KG1 (cell line): ENCODE measurements around the gene ZMAT5.

Experiments
- DNase-seq: peaks from one replicate; lab custom pipeline; 2025; lab: John Stamatoyannopoulos, UW

ZMAT5 gene

DNA sequence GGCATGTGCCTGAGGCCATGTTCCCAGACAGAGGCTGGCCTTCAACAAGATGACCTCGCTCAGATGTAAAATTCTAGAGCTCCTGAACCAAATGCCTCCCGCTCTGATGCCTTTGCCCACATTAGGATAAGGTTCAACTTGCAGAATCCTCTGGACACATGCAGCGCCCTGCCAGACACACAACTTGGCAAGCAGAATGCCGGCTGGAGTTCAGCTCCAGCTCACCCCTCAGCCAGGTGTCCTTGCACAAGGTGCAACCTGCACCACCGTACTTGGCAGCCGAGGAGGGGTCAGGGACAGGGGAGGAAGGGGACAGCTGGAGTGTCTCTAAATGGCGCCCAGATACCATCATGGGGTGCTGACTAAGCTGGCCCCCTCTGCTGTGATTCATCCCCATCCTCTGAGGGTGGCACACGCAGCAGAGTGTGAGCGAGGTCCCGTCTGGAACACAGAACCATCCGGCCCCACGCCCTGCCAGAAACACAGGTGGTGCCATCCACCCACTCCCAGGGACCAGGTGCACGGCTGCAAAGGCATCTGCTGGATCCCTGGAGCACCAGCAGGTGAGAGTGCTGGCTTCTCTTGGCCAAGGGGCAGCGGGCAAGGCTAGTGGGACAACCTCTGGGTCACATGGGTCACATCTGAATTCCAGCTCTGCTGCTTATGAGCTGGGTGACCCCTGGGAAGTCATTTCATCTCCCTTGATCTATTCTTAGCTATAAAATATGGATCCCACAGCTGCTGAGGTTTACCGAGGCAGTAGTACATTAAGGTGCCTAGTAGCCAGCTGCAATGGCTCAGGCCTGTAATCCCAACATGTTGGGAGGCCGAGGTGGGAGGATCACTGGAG lies 12.8 kb downstream of the ZMAT5 start:
- no peak for DNase-seq

DNA sequence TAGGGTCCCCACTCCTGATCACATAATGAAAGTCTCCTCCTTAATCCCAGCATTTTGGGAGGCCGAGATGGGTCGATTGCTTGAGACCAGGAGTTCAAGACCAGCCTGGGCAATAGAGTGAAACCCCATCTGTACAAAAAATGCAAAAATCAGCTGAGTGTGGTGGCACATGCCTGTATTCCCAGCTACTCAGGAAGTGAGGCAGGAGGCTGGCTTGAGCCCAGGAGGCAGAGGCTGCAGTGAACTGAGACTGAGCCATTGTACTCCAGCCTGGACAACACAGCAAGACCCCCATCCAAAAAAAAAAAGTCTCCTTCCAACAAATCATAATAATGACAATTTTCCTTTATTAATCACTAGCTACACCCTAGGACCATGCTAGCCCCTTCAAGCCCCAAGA lies 15.1 kb downstream of the ZMAT5 start:
- no peak for DNase-seq

DNA sequence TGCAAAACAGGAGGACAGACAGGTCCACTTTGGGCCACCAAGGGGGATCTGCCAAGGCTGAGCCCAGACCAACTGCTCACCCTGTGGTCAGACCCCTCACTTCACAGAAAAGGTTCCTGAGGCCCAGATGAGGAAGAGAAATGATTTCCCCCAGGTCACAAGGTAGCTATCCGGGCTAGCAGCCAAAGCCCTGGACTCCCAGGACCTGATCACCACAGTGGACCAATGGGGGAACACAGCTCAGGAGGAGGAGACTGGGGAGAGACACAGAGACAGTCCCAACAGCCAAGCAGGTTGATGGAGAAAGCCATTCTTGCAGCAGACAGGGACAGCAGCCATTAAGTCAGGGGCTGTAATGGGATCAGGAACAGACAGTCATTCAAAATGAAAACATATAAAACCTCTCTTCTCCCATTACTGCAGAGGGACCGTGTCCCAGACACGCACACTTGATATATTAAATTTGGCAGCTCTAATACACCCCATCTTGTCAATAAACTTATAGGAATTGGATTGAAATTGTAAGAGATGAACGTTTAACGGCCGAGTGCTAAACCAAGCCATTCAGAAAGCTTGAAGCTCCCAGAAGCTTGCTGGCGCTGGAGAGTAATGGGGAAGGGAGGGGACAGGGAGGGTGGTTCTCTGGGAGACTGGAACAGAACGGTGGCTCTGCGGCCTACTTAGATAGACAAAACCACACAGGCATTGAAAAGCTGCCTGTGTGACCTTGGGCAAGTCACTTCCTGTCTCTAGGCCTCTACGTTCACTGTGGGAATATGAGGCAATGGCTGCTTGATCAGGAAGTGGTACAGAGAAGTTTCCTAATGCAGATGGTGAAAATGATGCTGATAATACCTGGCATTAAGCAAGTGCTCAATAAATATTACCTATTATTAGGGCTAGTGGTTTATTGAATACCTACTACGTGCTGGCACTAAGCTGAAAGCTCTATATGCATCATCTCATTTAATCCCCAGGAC lies 16.0 kb downstream of the ZMAT5 start:
- peak; percentile 17 for DNase-seq

DNA sequence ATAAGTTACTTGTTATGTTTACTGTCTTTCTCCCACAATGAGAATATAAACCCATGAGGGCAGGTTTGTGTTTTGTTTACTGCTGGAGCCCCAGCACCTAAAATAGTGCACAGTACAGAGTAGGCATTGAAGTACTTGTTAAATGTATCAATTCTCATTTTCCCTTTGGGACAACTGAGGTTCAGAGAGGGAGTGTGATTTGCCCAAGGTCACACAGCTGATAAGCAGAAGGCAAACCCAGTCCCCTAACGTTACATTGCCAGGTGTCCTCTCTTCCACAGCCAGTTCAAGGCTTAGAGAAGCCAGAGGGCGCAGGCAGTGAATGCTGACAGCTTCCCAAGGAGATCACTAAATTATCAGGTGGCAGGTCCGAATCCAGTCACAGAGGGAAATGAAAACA lies 16.8 kb downstream of the ZMAT5 start:
- no peak for DNase-seq

DNA sequence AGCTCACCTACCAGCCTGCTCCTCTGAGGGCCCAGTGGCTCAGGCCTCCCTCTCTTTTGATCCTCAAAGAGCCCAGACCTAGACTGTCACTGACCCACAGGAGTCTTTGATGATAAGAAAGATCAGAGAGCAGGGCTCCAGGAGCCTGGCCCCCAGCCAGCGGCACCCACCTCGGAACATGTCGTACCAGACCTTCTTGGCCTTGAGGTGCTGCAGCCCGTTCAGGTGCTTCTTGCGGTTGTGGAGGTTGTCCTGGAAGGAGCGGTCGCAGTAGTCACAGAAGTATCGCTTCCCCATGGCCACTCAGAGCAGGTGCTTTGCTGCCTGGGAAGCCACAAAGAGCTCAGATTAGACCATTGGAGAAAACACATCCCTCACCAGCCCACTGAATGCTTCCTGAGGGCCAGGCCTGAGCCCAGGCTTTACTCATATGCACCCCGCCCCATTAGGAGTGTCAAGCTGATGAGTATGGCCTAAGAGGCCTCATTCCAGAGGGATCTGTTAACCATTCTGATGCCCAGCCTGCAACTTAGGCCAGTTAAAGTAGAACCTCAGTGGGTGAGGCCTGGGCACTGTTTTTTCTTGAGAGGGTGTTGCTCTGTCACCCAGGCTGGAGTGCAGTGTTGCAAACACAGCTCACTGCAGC lies 18.4 kb downstream of the ZMAT5 start:
- no peak for DNase-seq

DNA sequence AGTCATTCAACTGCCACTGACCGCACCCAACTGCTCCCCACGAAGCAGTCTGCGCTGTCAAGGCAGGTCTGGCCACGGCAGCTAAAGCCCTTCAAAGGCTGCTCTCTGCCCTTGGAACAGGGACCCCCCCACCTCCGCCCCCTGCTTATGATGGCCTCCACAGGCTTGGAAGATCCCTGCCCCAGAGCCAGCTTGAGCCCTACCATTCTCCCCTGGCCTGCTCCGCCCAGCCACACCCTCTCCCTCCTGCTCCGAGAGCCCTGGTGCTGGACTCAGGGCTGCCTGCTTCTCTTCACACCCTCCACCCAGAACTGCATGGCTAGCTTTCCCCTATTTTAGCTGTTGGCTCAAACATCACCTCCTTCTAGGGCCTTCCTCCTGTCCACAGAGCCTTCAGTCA lies 19.0 kb downstream of the ZMAT5 start:
- DNase-seq: no peak

DNA sequence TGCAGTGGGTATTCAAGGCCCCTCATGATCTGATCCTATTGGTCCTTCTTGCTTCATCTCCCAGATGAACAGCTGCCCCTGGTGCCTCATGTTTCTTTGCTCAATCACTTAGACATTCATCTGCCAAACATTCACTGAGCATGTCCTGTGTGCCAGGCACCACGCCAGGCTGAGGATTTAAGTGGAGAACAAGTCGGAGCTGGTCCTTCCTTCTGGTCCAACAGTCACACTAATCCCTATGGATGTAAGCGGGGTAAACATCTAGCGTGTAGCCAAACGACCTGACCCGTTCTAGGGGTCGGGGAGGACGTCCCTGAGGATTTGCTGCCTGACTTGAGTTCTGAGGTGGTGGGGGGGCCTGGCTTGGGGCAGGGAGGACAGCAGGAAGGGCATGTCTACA lies 21.9 kb downstream of the ZMAT5 start:
- DNase-seq: no peak

DNA sequence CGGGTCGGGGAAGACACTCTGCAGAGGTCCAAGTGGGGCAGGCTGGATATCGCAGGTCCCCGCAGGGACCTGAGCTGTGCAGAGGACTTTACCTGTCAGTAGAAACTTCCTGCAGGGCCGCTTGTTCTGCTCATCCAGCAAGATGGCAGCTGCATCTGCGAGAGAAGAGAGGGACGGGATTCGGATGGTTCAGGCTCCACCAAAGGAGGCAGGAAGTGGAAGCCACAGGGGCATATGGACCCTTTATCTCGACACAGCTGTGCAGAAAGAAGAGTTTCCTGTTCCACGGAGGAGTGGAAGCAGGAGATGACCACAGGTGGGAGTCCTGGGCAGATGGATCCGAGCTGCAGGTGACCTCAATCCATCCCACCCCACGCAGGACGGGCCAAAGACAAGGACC lies 24.5 kb downstream of the ZMAT5 start:
- no peak for DNase-seq

DNA sequence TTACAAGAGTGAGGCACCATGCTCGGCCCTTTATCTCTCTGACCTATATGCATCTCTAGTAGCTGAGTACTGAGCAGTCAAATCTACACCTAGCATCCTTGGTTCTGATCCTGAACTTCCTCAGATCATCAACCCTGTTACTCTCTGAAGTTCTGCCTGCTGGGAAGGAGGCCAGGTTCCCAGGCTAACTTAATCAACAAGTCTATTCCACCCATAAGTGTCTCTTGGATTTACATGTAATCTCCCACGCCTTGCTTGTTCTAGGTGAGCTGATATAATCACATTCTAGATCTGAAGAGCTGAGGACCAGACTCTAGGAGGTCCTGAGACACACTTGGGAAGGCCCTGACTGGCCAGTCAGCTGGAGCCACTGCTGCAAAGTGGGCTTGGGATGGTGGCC lies 24.9 kb downstream of the ZMAT5 start:
- no peak for DNase-seq

DNA sequence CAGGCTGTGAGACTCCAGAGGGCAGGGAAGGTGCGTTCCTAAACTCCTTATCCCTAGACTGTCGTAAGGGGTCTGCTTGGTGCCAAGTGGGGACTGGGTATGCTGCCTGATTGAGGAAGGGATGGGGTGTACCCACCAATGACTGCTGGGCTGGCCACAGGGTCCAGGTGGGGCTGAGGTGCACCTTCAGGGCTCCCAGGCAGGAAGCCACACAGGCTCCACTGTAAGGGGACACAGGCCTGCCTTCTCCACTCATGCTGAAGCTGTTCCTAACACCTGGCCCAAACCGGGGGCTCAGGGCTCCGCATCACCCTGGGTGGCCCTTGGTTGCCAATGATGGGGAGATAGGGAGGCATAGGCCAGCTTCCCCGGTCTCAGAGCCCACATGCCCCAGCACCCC lies 26.6 kb downstream of the ZMAT5 start:
- DNase-seq: no peak

DNA sequence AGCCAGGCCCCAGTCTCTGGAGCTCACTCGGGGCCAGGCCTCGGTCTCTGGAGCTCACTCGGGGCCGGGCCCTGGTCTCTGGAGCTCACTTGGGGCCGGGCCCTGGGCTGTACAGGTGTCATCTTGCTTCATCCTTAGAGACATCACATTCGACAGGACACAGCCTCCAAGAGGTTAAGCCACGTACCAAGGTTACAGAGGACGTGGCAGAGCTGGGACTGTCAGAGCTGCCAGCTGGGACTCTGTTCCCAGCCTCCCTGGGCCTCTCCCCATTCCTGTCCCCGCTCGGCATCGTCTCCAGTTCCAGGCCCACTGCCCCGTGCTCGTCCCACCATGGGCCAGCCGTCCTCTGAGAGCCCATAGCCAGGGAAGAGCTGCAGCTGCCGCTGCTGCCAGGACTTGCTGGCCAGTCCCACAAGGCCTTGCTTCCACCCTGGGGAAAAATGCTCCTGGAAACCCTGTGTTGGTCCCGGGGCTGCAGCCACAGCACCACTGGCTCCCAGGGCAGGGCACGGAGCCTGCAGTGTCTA lies 27.4 kb downstream of the ZMAT5 start:
- no peak for DNase-seq

DNA sequence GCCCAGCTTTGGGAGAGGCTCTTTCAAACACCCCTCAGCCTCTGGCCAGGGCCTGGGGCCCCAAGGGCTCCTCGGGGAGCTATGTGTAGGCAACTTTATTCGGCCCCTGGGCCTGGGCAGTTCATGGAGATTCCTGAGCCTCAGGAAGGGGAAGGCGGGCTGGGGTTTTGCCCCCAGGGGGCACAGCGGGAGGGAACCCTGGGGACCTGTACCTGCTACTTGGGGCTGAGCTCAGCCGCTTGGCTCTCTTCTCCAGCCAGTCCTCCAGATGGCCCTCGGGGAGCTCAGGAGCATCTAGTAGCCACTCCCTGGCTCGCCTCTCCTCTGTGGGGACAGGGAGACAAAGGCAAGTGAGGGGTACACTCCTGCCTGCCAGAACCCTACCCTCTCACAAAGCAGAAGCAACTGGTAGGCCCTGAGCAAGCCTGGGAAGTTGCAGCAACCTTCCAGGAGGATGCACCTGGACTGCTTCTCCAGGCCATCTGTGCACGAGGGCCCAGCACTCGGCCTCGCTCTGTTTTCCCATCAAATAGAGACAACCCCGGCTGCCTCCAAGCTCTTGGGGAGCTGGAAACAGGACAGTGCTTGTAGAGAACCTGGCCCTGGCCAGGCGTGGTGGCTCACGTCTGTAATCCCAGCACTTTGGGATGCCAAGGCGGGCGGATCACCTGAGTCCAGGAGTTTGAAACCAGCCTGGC lies 28.5 kb downstream of the ZMAT5 start:
- DNase-seq: no peak

DNA sequence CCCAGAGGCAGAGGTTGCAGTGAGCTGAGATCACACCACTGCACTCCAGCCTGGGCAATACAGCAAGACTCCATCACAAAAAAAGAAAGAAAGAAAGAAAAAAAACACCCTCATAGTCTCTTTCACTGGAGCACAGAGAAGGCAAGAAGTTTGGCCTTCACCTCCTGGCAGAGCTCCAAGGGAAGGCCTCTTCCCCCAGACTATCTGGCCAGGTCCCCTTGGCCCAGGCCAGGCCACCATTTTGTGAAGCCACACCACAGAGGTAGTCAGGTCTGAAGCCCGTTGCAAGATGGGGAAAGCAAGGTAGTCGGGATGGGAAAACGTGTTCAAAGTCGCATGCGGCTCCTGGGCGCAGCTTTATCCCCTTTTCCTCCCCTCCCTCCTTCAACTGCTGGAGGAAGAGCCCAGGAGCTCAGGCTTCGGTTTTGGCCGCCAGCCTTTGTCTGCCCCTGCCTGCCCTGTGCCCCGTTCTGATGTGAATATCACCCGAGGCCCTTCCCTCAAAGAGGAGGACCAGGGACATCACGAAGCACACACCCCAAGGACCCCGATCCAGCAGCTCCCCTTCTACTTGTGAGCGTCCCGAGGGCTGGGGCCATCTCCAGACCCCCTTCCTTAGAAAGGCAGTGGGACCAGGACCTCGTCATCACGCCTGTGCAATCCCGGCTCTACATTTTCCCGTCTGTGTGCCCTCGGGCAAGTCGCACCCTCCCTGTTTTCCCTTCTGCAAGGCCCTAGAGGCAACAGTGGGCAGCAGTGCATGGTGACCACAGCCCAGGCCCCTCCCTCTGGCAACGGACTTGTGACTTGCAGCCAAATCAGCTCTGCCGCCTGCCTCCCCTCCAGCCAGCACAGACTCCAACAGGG lies 29.3 kb downstream of the ZMAT5 start:
- no peak for DNase-seq

DNA sequence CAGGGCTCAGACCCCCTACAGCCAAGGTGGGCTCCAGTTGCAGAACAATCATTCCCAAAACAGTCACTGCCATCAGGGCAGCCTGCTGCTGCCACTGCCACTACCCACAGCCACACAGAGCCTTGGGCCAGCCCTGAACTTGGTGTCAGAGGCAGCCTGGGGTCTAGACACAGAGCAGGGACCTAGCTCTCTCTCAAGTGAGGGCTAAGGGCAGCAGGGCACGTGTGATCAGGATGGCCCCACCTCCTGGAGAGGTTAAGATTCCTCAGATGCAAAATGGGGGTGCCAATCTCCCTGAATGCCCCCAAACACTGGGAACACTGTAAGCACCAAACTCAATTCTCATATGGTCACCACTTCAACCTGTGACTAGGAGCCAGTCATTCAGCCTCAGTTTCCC lies 31.4 kb downstream of the ZMAT5 start:
- no peak for DNase-seq

DNA sequence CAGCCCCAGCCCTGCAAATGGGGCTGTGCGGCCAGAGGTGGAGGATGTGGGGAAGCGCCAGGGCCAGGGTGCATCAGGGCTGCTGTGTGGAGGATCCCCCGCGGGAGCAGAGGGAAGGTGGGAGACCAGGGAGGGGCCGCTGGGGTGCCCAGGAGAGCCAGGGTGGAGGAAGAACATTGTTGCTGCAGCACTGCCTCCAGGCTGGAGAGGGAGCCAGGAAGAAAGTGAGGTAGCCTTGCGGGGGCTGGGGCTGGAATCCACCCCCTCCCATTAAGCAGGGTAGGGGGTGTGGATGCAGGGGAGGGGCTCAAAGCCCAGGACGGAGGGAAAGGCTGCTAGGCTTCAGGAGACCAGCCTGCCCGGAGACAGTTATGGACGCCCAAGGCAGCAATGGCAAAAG lies 32.0 kb downstream of the ZMAT5 start:
- no peak for DNase-seq

DNA sequence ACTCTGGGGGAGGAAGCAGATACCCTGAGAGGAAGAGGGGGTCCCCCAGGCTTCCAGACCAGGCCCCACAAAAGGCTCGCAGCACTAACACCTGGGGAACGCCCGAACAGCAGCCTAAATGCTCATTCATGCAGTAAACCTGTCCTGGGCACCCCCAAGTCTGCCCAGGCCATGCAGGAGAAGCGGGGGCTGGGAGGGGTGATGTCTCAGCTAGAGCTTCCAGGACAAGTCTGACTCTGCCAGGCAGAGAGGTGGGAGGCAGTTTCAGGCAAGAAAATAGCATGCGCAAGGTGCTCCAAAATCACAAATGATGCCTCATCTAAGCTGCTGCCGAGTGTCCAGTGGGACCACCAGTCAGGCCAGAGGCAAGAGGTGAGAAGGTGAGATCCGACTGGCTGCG lies 32.4 kb downstream of the ZMAT5 start:
- DNase-seq: no peak

DNA sequence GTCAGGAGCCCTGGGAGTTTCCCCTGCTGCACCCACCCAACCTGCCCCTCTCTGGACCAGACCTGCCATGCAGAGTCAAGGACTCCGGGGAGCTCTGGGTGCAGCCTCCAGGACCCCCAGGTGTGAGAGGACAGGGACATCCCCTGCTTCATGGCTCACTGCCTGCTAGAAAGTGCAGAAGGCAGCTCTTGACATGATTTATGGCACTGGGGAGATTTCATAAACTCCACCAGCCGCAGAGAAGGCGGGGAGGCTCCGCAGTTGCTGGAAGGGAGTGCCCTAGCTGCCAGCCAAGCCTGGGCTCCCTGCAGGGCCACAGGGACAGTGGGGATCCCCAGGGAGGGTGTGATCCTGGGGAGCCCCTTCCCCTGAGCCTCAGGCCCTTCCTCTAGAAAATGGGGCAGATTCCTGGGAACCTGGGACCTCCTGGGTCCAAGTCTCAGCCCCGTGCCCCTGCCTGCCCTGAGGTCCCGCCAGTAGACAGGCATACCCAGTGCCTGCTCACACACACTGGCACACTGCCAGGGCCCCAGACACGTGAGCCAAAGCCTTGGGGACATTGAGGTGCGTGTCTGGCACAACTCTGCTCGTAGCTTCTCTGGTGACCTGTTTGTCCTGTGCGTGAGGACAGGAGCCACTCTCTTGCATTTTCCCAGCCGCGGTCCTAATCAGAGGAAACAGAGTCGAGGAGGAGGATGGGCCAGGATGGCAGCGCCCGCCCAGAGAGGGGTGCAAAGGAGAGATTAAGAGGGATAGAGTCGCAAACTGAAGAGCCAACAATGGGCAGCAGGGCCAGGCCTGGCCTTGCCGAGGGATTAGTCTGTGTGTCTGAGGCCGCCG lies 33.2 kb downstream of the ZMAT5 start:
- DNase-seq: peak; percentile 22

DNA sequence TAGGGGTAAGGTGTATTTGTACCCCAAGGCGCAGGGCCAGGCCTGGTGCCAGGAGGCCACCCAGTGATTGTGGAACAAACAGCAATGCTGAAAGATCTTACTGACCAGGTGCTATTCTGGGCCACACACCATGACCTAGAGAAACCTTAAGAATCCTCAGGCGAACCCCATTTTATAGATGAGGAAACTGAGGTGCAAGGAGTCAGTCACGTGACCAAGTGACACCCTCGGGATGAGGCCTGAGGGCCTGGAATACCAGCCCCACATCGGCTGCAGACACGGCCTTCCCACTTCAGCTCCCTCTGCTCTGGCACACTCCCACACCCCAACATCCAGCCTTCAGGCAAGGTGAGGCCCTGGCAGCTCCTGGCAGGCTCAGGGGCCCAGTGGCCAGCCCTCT lies 33.9 kb downstream of the ZMAT5 start:
- DNase-seq: no peak

DNA sequence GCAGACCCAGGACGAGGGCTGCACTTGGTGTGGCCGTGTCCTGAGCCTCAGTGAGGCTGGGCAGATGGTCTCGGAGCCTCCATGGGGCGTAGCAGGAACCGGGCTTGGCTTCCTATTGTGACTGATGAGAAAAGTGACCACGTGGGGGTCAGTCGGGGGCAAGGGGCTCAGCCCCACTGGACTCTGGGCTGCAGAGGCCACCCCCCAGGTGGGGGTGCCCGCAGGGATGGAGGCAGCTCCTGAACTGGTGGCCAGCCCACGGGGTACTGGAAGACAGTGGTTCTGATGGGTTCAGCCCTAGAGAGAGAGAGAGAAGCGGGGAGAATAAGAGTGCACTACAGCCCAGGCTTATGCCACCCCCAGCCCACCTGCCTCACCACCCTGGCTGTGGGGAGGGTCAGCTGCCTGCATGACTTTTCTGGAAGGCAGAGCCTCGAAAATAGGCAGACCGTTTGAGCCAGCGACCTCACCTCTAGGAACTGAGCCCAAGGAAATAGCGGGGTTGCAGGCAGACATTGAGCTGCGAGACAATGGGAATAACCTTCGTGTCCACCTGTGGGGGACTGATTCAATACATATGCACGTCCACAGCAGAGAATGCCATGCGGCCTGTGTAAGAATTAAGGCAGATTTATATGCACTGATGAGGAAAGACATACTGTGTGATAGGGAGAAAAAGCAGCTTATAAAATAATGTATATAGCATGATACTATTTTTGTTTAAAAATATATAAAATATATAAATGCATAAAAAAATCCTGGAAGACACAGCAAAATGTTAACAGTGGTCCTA lies 35.6 kb downstream of the ZMAT5 start:
- DNase-seq: no peak
